Keratinocyte (primary cell): ENCODE measurements around the gene JHY. TPM values are rescaled to one million over a fixed set of nuclear protein-coding genes. Genes with fewer than 3 reads are reported as not detected.

Experiments used
- DNase-seq: peaks from one replicate; pipeline ENCODE4 v3.0.0-alpha.2; 2011; ENCODE audit warnings: low read depth, missing footprints, low spot score
- FAIRE-seq: peaks from 2 replicates; lab custom pipeline; 2011; peaks lifted over from hg19 to GRCh38; lab: Jason Lieb, UNC
- H2AFZ ChIP-seq: 2 replicates; pipeline ENCODE4 v1.6.0; 2012; ENCODE audit warnings: low read length, control low read depth, inconsistent platforms; ENCODE audit not compliant: control insufficient read depth
- H3K27ac ChIP-seq: 2 replicates; pipeline ENCODE4 v1.5.1; 2011; ENCODE audit warnings: low read length; ENCODE audit not compliant: control insufficient read depth, insufficient read depth
- H3K27me3 ChIP-seq: 3 replicates; pipeline ENCODE4 v1.6.0; 2011; ENCODE audit warnings: low read length; ENCODE audit not compliant: control insufficient read depth, insufficient read depth; ENCODE audit errors: extremely low read depth
- H3K36me3 ChIP-seq, 2 experiments: 2 replicates in 1 of 2; 3 replicates in 1 of 2; pipeline ENCODE4 v1.5.1; 2011; ENCODE audit warnings: low read length in 2 of 2, mild to moderate bottlenecking in 1 of 2; ENCODE audit not compliant: control insufficient read depth in 2 of 2, insufficient read depth in 2 of 2; ENCODE audit errors: extremely low read depth in 1 of 2
- H3K4me1 ChIP-seq: 3 replicates; pipeline ENCODE4 v1.5.1; 2011; ENCODE audit warnings: low read length; ENCODE audit not compliant: control insufficient read depth, insufficient read depth; ENCODE audit errors: extremely low read depth
- H3K4me2 ChIP-seq: 3 replicates; pipeline ENCODE4 v1.6.0; 2011; ENCODE audit warnings: low read depth, low read length; ENCODE audit not compliant: control insufficient read depth, insufficient read depth; ENCODE audit errors: extremely low read depth
- H3K4me3 ChIP-seq, 3 experiments: fragments of 200-600 bp in 1 of 3; sonication (generic) in 1 of 3; 2 replicates in 2 of 3; 3 replicates in 1 of 3; pipeline ENCODE4 v1.5.1; 2011 to 2016; ENCODE audit warnings: low read length in 3 of 3, mild to moderate bottlenecking in 3 of 3, control low read depth in 2 of 3, inconsistent platforms in 1 of 3, low read depth in 1 of 3, mixed read lengths in 1 of 3, mixed run types in 1 of 3, moderate library complexity in 1 of 3; ENCODE audit not compliant: control insufficient read depth in 2 of 3, insufficient read depth in 2 of 3; ENCODE audit errors: extremely low read depth in 1 of 3
- H3K79me2 ChIP-seq: 2 replicates; pipeline ENCODE4 v1.6.0; 2012; ENCODE audit warnings: low read length; ENCODE audit not compliant: control insufficient read depth, insufficient read depth
- H3K9ac ChIP-seq: 3 replicates; pipeline ENCODE4 v1.6.0; 2011; ENCODE audit warnings: low read length; ENCODE audit not compliant: control insufficient read depth, insufficient read depth; ENCODE audit errors: extremely low read depth
- H3K9me1 ChIP-seq: 3 replicates; pipeline ENCODE4 v1.6.0; 2011; ENCODE audit warnings: low read length; ENCODE audit not compliant: control insufficient read depth, insufficient read depth; ENCODE audit errors: extremely low read depth
- H3K9me3 ChIP-seq: 2 replicates; pipeline ENCODE4 v1.5.1; 2012; ENCODE audit warnings: low read depth, low read length; ENCODE audit not compliant: control insufficient read depth
- H4K20me1 ChIP-seq: 3 replicates; pipeline ENCODE4 v1.6.0; 2011; ENCODE audit warnings: low read length; ENCODE audit not compliant: control insufficient read depth, insufficient read depth; ENCODE audit errors: extremely low read depth
- CTCF ChIP-seq, 3 experiments: IDR thresholded peaks in 1 of 3; conservative IDR thresholded peaks in 1 of 3; optimal IDR thresholded peaks in 1 of 3; 2 replicates in 2 of 3; 3 replicates in 1 of 3; pipeline versions ENCODE3 to v1.5.1; 2011; ENCODE audit warnings: low read length in 3 of 3, mild to moderate bottlenecking in 3 of 3, moderate library complexity in 2 of 3, control low read depth in 1 of 3, inconsistent platforms in 1 of 3; ENCODE audit not compliant: insufficient read depth in 2 of 3; ENCODE audit errors: extremely low read depth in 1 of 3
- EZH2 ChIP-seq: IDR thresholded peaks from one replicate; pipeline ENCODE4 v1.6.1; 2012; ENCODE audit warnings: inconsistent platforms, mild to moderate bottlenecking, low read length, moderate library complexity
- dilution Hi-C: fragments of 300-500 bp; cut with MboI; formaldehyde crosslinking; loops from one replicate; pipeline ENCODE4 v1.7.0; 2020; ENCODE audit warnings: low sequenced_read_pairs; ENCODE audit not compliant: extremely low pct_ligation_motif_present
- polyA minus RNA-seq, 3 experiments: library from RNA; depleted of rRNA, polyadenylated mRNA; stranded (reverse); fragments of >200 nt; gene quantifications; 1 replicate in 1 of 3; 2 replicates in 1 of 3; 3 replicates in 1 of 3; pipeline ENCODE4 v1.2.3, GENCODE V29; 2011
- polyA plus RNA-seq, 5 experiments: library from polyadenylated mRNA; depleted of rRNA in 3 of 5; stranded (reverse) in 3 of 5; stranded (forward) in 1 of 5; unstranded in 1 of 5; fragments of >200 nt; gene quantifications; 1 replicate in 1 of 5; 2 replicates in 3 of 5; 3 replicates in 1 of 5; pipeline versions ENCODE4 v1.2.1 to v1.2.3, GENCODE V29; 2011 to 2012; ENCODE audit warnings: missing spikeins in 2 of 5, low read depth in 1 of 5, low replicate concordance in 1 of 5

JHY gene
- polyA plus RNA-seq (3.6 to 4.0 TPM (median 3.9 TPM) in 3 replicates), polyA minus RNA-seq (1.7 to 3.8 TPM (median 3.0 TPM) in 3 replicates)
- 2.8 TPM for polyA plus RNA-seq (2011; ENCODE audit: low read depth)
- polyA plus RNA-seq (2011; cell fraction: cytosol; rRNA removed) = 3.9 and 5.4 TPM in 2 replicates
- 3.9 and 4.4 TPM in 2 replicates for polyA plus RNA-seq (2011; cell fraction: nucleus; rRNA removed)
- polyA plus RNA-seq (2012; ENCODE audit: low replicate concordance) = 2.8 and 3.3 TPM in 2 replicates
- polyA minus RNA-seq (2011; cell fraction: cytosol; rRNA and poly(A)+ RNA removed) = 1.3 TPM
- 2.2 and 3.7 TPM in 2 replicates for polyA minus RNA-seq (2011; cell fraction: nucleus; rRNA and poly(A)+ RNA removed)

- FAIRE-seq = peak; percentile 17
- H3K36me3 ChIP-seq = no peaks in the 10 kb centered on the region
- H4K20me1 ChIP-seq = no peaks in the 10 kb centered on the region
- H3K4me1 ChIP-seq = peaks cover 2% of the 10 kb centered on the region
- TF ChIP-seq CTCF (optimal IDR thresholded peaks at IDR 0.05 in 1 of 3, IDR thresholded peaks at IDR 0.05 in 1 of 3, conservative IDR thresholded peaks at IDR 0.05 in 1 of 3; ENCODE audit: extremely low read depth in 1 of 3, insufficient read depth in 2 of 3, low read length in 3 of 3) = no peak
- no peak for TF ChIP-seq EZH2
- dilution Hi-C loops = no loop called here
- H3K4me2 ChIP-seq = peak within 1 kb of the TSS; percentile 73
- H3K79me2 ChIP-seq = no peaks in the 10 kb centered on the region
- H3K9me1 ChIP-seq = no peaks in the 10 kb centered on the region
- H3K9me3 ChIP-seq = no peaks in the 10 kb centered on the region
- peak within 1 kb of the TSS; percentile 51 to 61 (median 61) for H3K4me3 ChIP-seq
- peak within 1 kb of the TSS; percentile 79 for H2AFZ ChIP-seq
- H3K9ac ChIP-seq = peak within 1 kb of the TSS; percentile 81
- H3K27ac ChIP-seq = peak within 1 kb of the TSS; percentile 29
- no peak for DNase-seq
- no peaks in the 10 kb centered on the region for H3K27me3 ChIP-seq
Measured at GRCh38 chr11:122882189-122882856, at the start of gene JHY. Gene JHY, plus strand, starts transcription at chr11:122882759. Its CDS starts 3,091 bp downstream, at chr11:122885850.

DNA sequence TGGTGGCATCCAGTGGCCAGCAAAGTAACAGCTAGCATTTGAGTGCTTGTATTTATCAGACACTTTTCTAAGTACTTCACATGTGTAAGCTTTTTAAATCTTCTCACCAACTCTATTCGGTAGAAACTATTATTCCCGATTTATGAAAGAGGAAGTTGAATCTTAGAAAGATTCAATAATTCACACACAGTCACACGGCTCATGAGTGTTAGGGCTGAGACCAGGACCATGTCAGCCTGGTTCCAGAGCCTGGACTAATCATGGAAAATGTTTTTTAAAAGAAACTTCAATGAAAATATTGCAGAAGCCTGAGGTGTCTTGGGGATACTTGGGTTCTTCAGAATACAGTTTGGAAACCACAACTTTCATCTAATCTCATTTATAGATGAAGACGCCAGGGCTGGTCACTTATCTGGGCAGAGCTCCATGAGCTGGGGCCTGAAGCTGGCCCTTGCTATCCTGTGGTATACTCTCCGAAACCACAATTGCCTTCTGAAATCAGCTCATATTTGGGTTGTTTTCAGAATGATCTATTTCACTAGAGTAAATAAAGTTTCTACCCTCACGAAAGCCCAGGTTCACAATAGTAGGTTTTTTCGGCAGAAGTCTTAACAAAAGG, 48.6 kb upstream of the JHY start:
- no peaks in the 10 kb centered on the region for H3K36me3 ChIP-seq
- no peaks in the 10 kb centered on the region for H4K20me1 ChIP-seq
- no peak overlapping the region for H3K4me3 ChIP-seq
- TF ChIP-seq EZH2 (no peak), CTCF (optimal IDR thresholded peaks at IDR 0.05 in 1 of 3, IDR thresholded peaks at IDR 0.05 in 1 of 3, conservative IDR thresholded peaks at IDR 0.05 in 1 of 3; ENCODE audit: extremely low read depth in 1 of 3, insufficient read depth in 2 of 3, low read length in 3 of 3) (no peak)
- H2AFZ ChIP-seq = no peak overlapping the region
- H3K4me2 ChIP-seq = no peak overlapping the region
- H3K9me3 ChIP-seq = no peaks in the 10 kb centered on the region
- no peak for DNase-seq
- dilution Hi-C loops = no loop called here
- no peaks in the 10 kb centered on the region for H3K79me2 ChIP-seq
- FAIRE-seq = no peak
- H3K4me1 ChIP-seq = no peaks in the 10 kb centered on the region
- no peaks in the 10 kb centered on the region for H3K27me3 ChIP-seq
- H3K27ac ChIP-seq = no peak overlapping the region
- H3K9me1 ChIP-seq = no peaks in the 10 kb centered on the region
- no peak overlapping the region for H3K9ac ChIP-seq
